ENCODE results near the gene HNRNPH2.

HNRNPH2 gene

DNA sequence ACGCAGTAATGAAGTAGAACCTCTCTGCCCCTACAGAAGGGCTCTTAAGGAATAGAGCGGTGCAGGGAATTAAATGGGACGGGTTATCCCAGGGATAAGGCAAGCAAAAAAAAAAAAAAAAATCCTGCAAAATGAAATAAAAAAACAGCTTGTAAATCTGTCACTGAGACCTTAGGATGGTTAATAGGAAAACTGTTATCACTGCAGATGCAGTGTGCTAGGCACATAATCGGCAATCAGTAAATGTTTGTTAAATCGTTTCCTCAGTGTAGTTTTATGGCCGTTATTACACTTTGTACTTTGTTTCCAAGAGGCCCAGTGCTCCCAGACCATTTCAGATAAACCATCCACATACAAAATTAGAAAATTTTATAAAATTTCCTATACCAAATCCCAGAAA is 1.0 kb downstream of the HNRNPH2 start:
- DNase-seq (ENCODE audit: low read depth), result no peak
- TF ChIP-seq, protein P1, sequence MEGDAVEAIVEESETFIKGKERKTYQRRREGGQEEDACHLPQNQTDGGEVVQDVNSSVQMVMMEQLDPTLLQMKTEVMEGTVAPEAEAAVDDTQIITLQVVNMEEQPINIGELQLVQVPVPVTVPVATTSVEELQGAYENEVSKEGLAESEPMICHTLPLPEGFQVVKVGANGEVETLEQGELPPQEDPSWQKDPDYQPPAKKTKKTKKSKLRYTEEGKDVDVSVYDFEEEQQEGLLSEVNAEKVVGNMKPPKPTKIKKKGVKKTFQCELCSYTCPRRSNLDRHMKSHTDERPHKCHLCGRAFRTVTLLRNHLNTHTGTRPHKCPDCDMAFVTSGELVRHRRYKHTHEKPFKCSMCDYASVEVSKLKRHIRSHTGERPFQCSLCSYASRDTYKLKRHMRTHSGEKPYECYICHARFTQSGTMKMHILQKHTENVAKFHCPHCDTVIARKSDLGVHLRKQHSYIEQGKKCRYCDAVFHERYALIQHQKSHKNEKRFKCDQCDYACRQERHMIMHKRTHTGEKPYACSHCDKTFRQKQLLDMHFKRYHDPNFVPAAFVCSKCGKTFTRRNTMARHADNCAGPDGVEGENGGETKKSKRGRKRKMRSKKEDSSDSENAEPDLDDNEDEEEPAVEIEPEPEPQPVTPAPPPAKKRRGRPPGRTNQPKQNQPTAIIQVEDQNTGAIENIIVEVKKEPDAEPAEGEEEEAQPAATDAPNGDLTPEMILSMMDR (IDR thresholded peaks at IDR 0.05; ENCODE audit: control insufficient read depth, extremely low read depth, insufficient read depth), result no peak
- peak overlapping the region; percentile 73 for H3K4me3 ChIP-seq (ENCODE audit: low read depth, low read length)

DNA sequence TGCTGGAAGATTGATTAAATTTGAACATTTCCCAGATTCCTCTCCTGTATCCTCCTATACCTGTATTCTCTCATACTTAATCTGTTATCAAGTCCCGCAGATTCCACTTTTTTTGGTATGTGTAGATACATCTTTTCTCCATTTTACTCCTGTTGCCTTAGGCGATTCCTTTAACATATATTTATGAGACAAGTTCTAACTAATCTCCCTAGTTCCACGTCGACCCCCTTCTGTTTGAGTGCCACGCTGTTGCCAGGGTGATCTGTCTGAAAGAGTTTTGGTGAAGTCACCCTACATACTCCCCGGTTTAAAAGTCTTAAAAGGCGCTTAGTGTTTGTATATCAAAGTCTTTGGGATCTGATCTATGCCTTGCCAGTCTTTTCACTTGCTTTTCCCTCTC is 2.4 kb downstream of the HNRNPH2 start:
- TF ChIP-seq, protein P1 (IDR thresholded peaks at IDR 0.05; ENCODE audit: control insufficient read depth, extremely low read depth, insufficient read depth), result no peak
- DNase-seq (ENCODE audit: low read depth), result no peak
- no peak overlapping the region for H3K4me3 ChIP-seq (ENCODE audit: low read depth, low read length)

DNA sequence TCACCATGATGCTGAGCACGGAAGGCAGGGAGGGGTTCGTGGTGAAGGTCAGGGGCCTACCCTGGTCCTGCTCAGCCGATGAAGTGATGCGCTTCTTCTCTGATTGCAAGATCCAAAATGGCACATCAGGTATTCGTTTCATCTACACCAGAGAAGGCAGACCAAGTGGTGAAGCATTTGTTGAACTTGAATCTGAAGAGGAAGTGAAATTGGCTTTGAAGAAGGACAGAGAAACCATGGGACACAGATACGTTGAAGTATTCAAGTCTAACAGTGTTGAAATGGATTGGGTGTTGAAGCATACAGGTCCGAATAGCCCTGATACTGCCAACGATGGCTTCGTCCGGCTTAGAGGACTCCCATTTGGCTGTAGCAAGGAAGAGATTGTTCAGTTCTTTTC is 4.0 kb downstream of the HNRNPH2 start:
- no peak overlapping the region for H3K4me3 ChIP-seq (ENCODE audit: low read depth, low read length)
- TF ChIP-seq, protein P1 (IDR thresholded peaks at IDR 0.05; ENCODE audit: control insufficient read depth, extremely low read depth, insufficient read depth), result no peak
- no peak for DNase-seq (ENCODE audit: low read depth)

DNA sequence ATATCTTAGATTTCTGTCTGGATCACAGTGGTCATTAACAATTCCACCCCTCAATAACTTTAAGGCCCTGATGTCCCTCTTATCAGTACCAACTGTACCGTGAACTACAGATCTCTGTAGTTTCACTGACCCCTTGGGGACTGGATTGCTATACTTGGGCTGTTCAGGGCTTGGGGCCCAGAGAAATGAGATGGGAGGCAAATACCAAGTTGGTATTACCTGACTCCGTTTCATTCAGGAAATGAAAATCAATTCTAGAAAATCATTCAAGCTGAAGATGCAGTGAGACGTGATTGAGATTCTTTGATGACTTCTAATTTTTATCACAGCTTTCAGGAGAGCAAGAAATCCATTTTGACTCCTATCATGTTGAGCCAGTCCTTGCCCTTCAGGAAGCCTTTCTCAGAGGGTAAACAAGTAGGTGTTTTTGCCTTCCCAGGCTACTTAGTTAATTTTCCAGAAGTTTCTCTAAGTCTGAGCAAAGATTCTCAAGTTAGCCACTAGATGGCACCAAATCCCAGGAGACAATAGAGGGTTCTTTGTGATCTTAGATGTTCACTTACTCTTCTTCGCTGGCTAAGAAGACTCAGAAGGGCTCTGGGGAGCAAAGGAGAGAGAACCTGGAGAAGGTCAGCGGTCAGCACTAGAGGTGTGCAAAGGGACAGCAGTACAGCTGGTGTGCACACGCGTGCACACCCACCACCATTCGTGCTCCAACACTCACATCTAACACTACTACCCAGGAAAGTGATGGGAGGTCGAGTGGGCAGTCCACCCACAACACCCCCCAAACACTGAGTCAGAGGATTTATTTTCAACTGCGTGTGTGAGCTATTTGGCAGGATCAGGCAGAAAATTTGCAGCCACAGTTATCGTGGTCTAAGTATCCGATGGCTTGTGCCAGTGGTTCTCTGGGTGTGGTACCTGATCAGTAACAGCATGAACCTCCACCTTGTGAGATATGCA is 7.4 kb downstream of the HNRNPH2 start:
- DNase-seq (ENCODE audit: low read depth), result no peak
- no peak overlapping the region for H3K4me3 ChIP-seq (ENCODE audit: low read depth, low read length)
- TF ChIP-seq, protein P1 (IDR thresholded peaks at IDR 0.05; ENCODE audit: control insufficient read depth, extremely low read depth, insufficient read depth), result peak; percentile 53

DNA sequence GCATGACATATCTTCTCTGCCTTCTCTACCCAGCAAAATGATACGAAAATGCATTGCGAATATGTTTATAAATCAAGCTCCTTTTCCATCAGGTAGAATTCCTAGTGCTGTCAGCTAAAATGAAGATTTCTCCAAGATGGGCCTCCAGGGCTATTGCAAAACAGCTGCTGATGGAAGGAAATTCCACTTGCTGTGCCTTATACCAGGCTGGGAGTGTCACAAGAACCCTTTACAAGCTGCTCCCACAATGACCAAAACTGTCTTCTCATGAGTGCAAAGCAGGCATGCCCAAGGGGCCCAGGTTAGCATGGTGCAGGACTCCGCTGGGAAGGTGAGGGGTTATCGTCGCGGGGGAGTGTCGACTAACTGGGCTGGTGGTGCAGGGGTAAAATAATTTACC is 8.7 kb downstream of the HNRNPH2 start:
- no peak overlapping the region for H3K4me3 ChIP-seq (ENCODE audit: low read depth, low read length)
- DNase-seq (ENCODE audit: low read depth), result no peak
- TF ChIP-seq, protein P1 (IDR thresholded peaks at IDR 0.05; ENCODE audit: control insufficient read depth, extremely low read depth, insufficient read depth), result no peak

DNA sequence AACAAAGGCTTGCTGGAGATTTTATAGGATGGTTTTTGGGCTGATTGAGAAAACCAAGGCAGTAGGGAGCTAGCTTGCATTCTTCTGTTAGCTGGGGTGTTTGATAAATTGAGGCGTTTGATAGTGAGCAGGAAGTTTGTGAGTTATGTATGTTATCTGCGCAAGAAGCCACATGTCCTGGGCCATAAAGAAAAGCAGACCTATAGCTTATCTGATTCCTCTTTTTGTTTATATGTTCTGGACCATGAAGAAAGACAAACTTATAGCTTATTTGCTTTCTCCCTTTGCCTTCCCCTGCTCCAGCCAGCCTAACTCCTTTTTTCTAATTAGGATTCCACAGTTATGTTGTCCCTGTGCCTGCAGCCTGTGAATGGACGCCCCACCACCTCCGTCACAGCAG is 9.2 kb downstream of the HNRNPH2 start:
- TF ChIP-seq, protein P1 (IDR thresholded peaks at IDR 0.05; ENCODE audit: control insufficient read depth, extremely low read depth, insufficient read depth), result no peak
- no peak for DNase-seq (ENCODE audit: low read depth)
- H3K4me3 ChIP-seq (ENCODE audit: low read depth, low read length), result no peak overlapping the region
